Measurements from ENCODE around the gene SGCA.

The SGCA gene

GRCh38 chr17:50209472-50210239, 43.9 kb downstream of the SGCA start:
- no peak for DNase-seq (ENCODE audit: low spot score)

- no peak for DNase-seq (ENCODE audit: low spot score)
Measured at GRCh38 chr17:50210240-50211225, 44.7 kb downstream of the SGCA start.

GRCh38 chr17:50211249-50212120, 45.7 kb downstream of the SGCA start:
- DNase-seq (ENCODE audit: low spot score) = no peak

- no peak for DNase-seq (ENCODE audit: low spot score)
Measured at GRCh38 chr17:50212121-50212843, 46.5 kb downstream of the SGCA start.

- peak; percentile 25 for DNase-seq (ENCODE audit: low spot score)
Measured at GRCh38 chr17:50213026-50214022, 47.5 kb downstream of the SGCA start.

GRCh38 chr17:50214976-50215760, 49.4 kb downstream of the SGCA start:
- no peak for DNase-seq (ENCODE audit: low spot score)

- no peak for DNase-seq (ENCODE audit: low spot score)
Measured at GRCh38 chr17:50217591-50217990, 51.8 kb downstream of the SGCA start.

GRCh38 chr17:50218071-50218759, 52.4 kb downstream of the SGCA start:
- no peak for DNase-seq (ENCODE audit: low spot score)

- no peak for DNase-seq (ENCODE audit: low spot score)
Measured at GRCh38 chr17:50218771-50219315, 53.0 kb downstream of the SGCA start.

- no peak for DNase-seq (ENCODE audit: low spot score)
Measured at GRCh38 chr17:50219342-50219741, 53.5 kb downstream of the SGCA start.

GRCh38 chr17:50219939-50220465, 54.2 kb downstream of the SGCA start:
- no peak for DNase-seq (ENCODE audit: low spot score)

- no peak for DNase-seq (ENCODE audit: low spot score)
Measured at GRCh38 chr17:50220811-50221210, 55.0 kb downstream of the SGCA start.

- no peak for DNase-seq (ENCODE audit: low spot score)
Measured at GRCh38 chr17:50221266-50221863, 55.6 kb downstream of the SGCA start.

GRCh38 chr17:50221864-50222545, 56.2 kb downstream of the SGCA start:
- no peak for DNase-seq (ENCODE audit: low spot score)

- no peak for DNase-seq (ENCODE audit: low spot score)
Measured at GRCh38 chr17:50222922-50223321, 57.1 kb downstream of the SGCA start.

All from CD4-positive, alpha-beta T cell treated with Interleukin-2 at 100 ng/mL for 4 hours (primary cell).